HG03565 (cell line): Measurements from ENCODE around the gene UBXN4.
"Not testable (repeated sequence)": the region's sequence is repeated elsewhere in the genome, so short reads cannot be mapped to it uniquely, and the experiment has no call there.

ENCODE experiments used
- ATAC-seq: cut with Tn5 transposase; IDR thresholded peaks from one replicate; pipeline ENCODE4 v1.9.1; 2021; ENCODE audit warnings: mild to moderate bottlenecking, moderate library complexity; ENCODE audit not compliant: unreplicated experiment

UBXN4 gene

GRCh38 chr2:135741395-135742324 lies at the start of gene UBXN4:
Gene UBXN4, plus strand, starts transcription at chr2:135741855. Its CDS starts 75 bp downstream, at chr2:135741930.
- peak; percentile 82 for ATAC-seq

GRCh38 chr2:135694711-135695110 lies 46.9 kb upstream of the UBXN4 start:
- ATAC-seq, result no peak

GRCh38 chr2:135698838-135699237 lies 42.8 kb upstream of the UBXN4 start:
- no peak for ATAC-seq

GRCh38 chr2:135701442-135701841 lies 40.2 kb upstream of the UBXN4 start:
- ATAC-seq, result no peak

GRCh38 chr2:135703300-135703699 lies 38.4 kb upstream of the UBXN4 start:
- ATAC-seq, result no peak

- not testable (repeated sequence) for ATAC-seq
Measured at GRCh38 chr2:135704075-135704474, 37.6 kb upstream of the UBXN4 start.

- ATAC-seq, result no peak
Measured at GRCh38 chr2:135708159-135708558, 33.5 kb upstream of the UBXN4 start.

- ATAC-seq, result peak; percentile 43
Measured at GRCh38 chr2:135709992-135710391, 31.7 kb upstream of the UBXN4 start.

GRCh38 chr2:135715086-135715485 lies 26.6 kb upstream of the UBXN4 start:
- ATAC-seq, result not testable (repeated sequence)

GRCh38 chr2:135728064-135728743 lies 13.5 kb upstream of the UBXN4 start:
- ATAC-seq, result no peak

- ATAC-seq, result no peak
Measured at GRCh38 chr2:135732561-135732960, 9.1 kb upstream of the UBXN4 start.

- ATAC-seq, result no peak
Measured at GRCh38 chr2:135733045-135733444, 8.6 kb upstream of the UBXN4 start.

- no peak for ATAC-seq
Measured at GRCh38 chr2:135736546-135736945, 5.1 kb upstream of the UBXN4 start.

- no peak for ATAC-seq
Measured at GRCh38 chr2:135740206-135740605, 1.4 kb upstream of the UBXN4 start.

- no peak for ATAC-seq
Measured at GRCh38 chr2:135741043-135741394, 636 bp upstream of the UBXN4 start.

GRCh38 chr2:135742325-135742757 lies 686 bp downstream of the UBXN4 start:
- ATAC-seq, result peak; percentile 5

GRCh38 chr2:135743860-135744259 lies 2.2 kb downstream of the UBXN4 start:
- no peak for ATAC-seq

GRCh38 chr2:135744760-135745314 lies 3.2 kb downstream of the UBXN4 start:
- no peak for ATAC-seq

- ATAC-seq, result no peak
Measured at GRCh38 chr2:135745545-135745944, 3.9 kb downstream of the UBXN4 start.

- no peak for ATAC-seq
Measured at GRCh38 chr2:135755573-135755972, 13.9 kb downstream of the UBXN4 start.

- ATAC-seq, result no peak
Measured at GRCh38 chr2:135756692-135757091, 15.0 kb downstream of the UBXN4 start.

- no peak for ATAC-seq
Measured at GRCh38 chr2:135762022-135762421, 20.4 kb downstream of the UBXN4 start.
